A549 treated with AZD2906 at 1 μM for 4 hours (cell line): Measurements from ENCODE around the gene SMIM30. TPM values are rescaled to one million over a fixed set of nuclear protein-coding genes. Genes with fewer than 3 reads are reported as not detected.

Experiments used
- total RNA-seq: library from RNA; stranded (reverse); fragments of 200-300 nt; extraction: Qiagen RNA extraction; gene quantifications from 5 replicates; pipeline ENCODE4 v1.2.3, GENCODE V29; 2022

Gene SMIM30
- total RNA-seq = 30.2 to 41.3 TPM (median 34.2 TPM) in 5 replicates

GRCh38 chr7:113118074-113118959 lies at the start of gene SMIM30:
Gene SMIM30, minus strand, starts transcription at chr7:113118554. Its CDS starts 976 bp downstream, at chr7:113117578.

GRCh38 chr7:113086431-113086888 lies 31.9 kb downstream of the SMIM30 start, which contains the start of gene GPR85:
Gene GPR85, minus strand, starts transcription at chr7:113086827. Its CDS starts 2,106 bp downstream, at chr7:113084721.

Other genes with a start within 250 kb of the SMIM30 start
- not detected in 5 replicates for gene GPR85, start 31.7 kb downstream of the SMIM30 start, total RNA-seq